G401.6 (cell line): Measurements from ENCODE around the gene CKMT2.

Source experiments
- FAIRE-seq: peaks from 2 replicates; lab custom pipeline; 2012; peaks lifted over from hg19 to GRCh38; lab: Jason Lieb, UNC

CKMT2 gene

GRCh38 chr5:81308836-81309235 is 75.7 kb downstream of the CKMT2 start:
- no peak for FAIRE-seq

GRCh38 chr5:81310402-81311063 is 77.4 kb downstream of the CKMT2 start:
- FAIRE-seq, result no peak

GRCh38 chr5:81313278-81313677 is 80.2 kb downstream of the CKMT2 start:
- no peak for FAIRE-seq

GRCh38 chr5:81313686-81314085 is 80.6 kb downstream of the CKMT2 start:
- no peak for FAIRE-seq

GRCh38 chr5:81314581-81314980 is 81.5 kb downstream of the CKMT2 start:
- no peak for FAIRE-seq

GRCh38 chr5:81315336-81315735 is 82.2 kb downstream of the CKMT2 start:
- no peak for FAIRE-seq

- FAIRE-seq, result no peak
Measured at GRCh38 chr5:81315830-81316229, 82.7 kb downstream of the CKMT2 start.
